K562 (cell line): ENCODE measurements around the gene CDC42EP1. TPM values are rescaled to one million over a fixed set of nuclear protein-coding genes. Genes with fewer than 3 reads are reported as not detected.

Experiments
- E2F6 ChIP-seq, 2 experiments: IDR thresholded peaks; 2 replicates each; pipeline ENCODE4 v1.6.1; 2011; ENCODE audit warnings: borderline replicate concordance in 1 of 2, control low read depth in 1 of 2, low read depth in 1 of 2, low read length in 1 of 2, mild to moderate bottlenecking in 1 of 2, mixed read lengths in 1 of 2, moderate library complexity in 1 of 2; ENCODE audit not compliant: insufficient read depth in 1 of 2, insufficient read length in 1 of 2, poor library complexity in 1 of 2, severe bottlenecking in 1 of 2; ENCODE audit errors: extremely low read depth in 1 of 2
- ETS1 ChIP-seq: conservative IDR thresholded peaks from 2 replicates; pipeline ENCODE4 v1.6.1; 2011; ENCODE audit warnings: low read depth, mild to moderate bottlenecking, low read length; ENCODE audit not compliant: control insufficient read depth
- FOSL1 ChIP-seq: fragments of 200-800 bp; sonication (Bioruptor generic); conservative IDR thresholded peaks from 2 replicates; pipeline ENCODE4 v1.6.1; 2016; ENCODE audit warnings: missing genetic modification characterization, missing compliant biosample characterization
- POLR2G ChIP-seq: fragments of 200-400 bp; formaldehyde crosslinking; IDR thresholded peaks from 2 replicates; pipeline ENCODE4 v1.6.1; 2017; ENCODE audit warnings: low read depth, mild to moderate bottlenecking, antibody characterized with exemption, low read length, moderate library complexity
- SAFB ChIP-seq: fragments of 200-400 bp; formaldehyde crosslinking; IDR thresholded peaks from 2 replicates; pipeline ENCODE4 v1.6.1; 2017; ENCODE audit warnings: low read depth, low read length, borderline replicate concordance
- SMAD2 ChIP-seq: fragments of 150-350 bp; IDR thresholded peaks from 2 replicates; pipeline ENCODE4 v1.6.1; 2014; ENCODE audit warnings: low read depth, mild to moderate bottlenecking, low read length
- VEZF1 ChIP-seq: fragments of 200-800 bp; sonication (Bioruptor generic); IDR thresholded peaks from 2 replicates; pipeline ENCODE4 v1.6.1; 2017; ENCODE audit warnings: missing genetic modification characterization, missing compliant biosample characterization
- ZBTB11 ChIP-seq, 3 experiments: fragments of 200-800 bp in 1 of 3; fragments of 250-450 bp in 1 of 3; fragments of 450-650 bp in 1 of 3; sonication (Bioruptor Pico) in 1 of 3; sonication (Bioruptor generic) in 1 of 3; formaldehyde crosslinking in 1 of 3; IDR thresholded peaks; 2 replicates each; pipeline versions ENCODE4 v1.6.1 to v1.8.0; 2016 to 2022; ENCODE audit warnings: mild to moderate bottlenecking in 2 of 3, missing genetic modification characterization in 2 of 3, missing compliant biosample characterization in 1 of 3, moderate library complexity in 1 of 3
- ZC3H8 ChIP-seq: fragments of 450-650 bp; IDR thresholded peaks from 2 replicates; pipeline ENCODE4 v1.6.1; 2017
- polyA plus RNA-seq, 8 experiments: library from polyadenylated mRNA; depleted of rRNA in 4 of 8; stranded (reverse) in 5 of 8; unstranded in 3 of 8; fragments of >200 nt; fragmentation: Nextera tagmentation in 2 of 8; fragmentation: Illumina TruSeq in 1 of 8; extraction: Ambion mirVana in 2 of 8; extraction: Trizol in 1 of 8; gene quantifications; 2 replicates each; pipeline versions ENCODE4 v1.2.1 to v1.2.3, GENCODE V29; 2011 to 2014; ENCODE audit warnings: inconsistent platforms in 1 of 8, missing spikeins in 1 of 8
- total RNA-seq, 7 experiments: library from RNA; depleted of rRNA in 6 of 7; stranded (reverse); fragments of >200 nt in 6 of 7; fragmentation: Illumina TruSeq in 2 of 7; extraction: Trizol in 2 of 7; gene quantifications; 2 replicates each; pipeline versions ENCODE4 v1.2.1 to v1.2.3, GENCODE V29; 2011 to 2021; ENCODE audit warnings: low replicate concordance in 1 of 7
- TF ChIP-seq, protein P1 (sequence below): fragments of 250-450 bp; sonication (Bioruptor Pico); IDR thresholded peaks from 2 replicates; pipeline ENCODE4 v1.5.0; 2021
- TF ChIP-seq, protein P2 (sequence below), 2 experiments: IDR thresholded peaks; 2 replicates each; pipeline ENCODE4 v1.6.1; 2012; ENCODE audit warnings: improper control_type of control experiment in 2 of 2, low read depth in 2 of 2, low read length in 2 of 2, borderline replicate concordance in 1 of 2

The CDC42EP1 gene
- total and polyA plus RNA-seq, 9 of the 15 experiments (the other 6 are each of a cell fraction or from before 2014, with no cell fraction given): 0.67 to 70.2 (median 7.3) TPM

- peak; percentile 65 for TF ChIP-seq VEZF1
- no peak for TF ChIP-seq FOSL1 (tag)
- TF ChIP-seq SMAD2: no peak
- peak; percentile 44; the same call in 1 of the 2 replicates for TF ChIP-seq ETS1
- TF ChIP-seq SAFB: 0 out of 2 replicates have a peak, but pooled peaks have one; percentile 49
- peak; percentile 47 for TF ChIP-seq POLR2G
- TF ChIP-seq, protein P1, sequence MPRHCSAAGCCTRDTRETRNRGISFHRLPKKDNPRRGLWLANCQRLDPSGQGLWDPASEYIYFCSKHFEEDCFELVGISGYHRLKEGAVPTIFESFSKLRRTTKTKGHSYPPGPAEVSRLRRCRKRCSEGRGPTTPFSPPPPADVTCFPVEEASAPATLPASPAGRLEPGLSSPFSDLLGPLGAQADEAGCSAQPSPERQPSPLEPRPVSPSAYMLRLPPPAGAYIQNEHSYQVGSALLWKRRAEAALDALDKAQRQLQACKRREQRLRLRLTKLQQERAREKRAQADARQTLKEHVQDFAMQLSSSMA (CRISPR knock-in tag): no peak
- TF ChIP-seq ZC3H8: no peak
- TF ChIP-seq E2F6 (IDR thresholded peaks at IDR 0.05; ENCODE audit: borderline replicate concordance in 1 of 2, extremely low read depth in 1 of 2, insufficient read depth in 1 of 2, insufficient read length in 1 of 2, low read depth in 1 of 2, low read length in 1 of 2, poor library complexity in 1 of 2, severe bottlenecking in 1 of 2): peak in 1 of 2 experiments; percentile 69
- TF ChIP-seq, protein P2, sequence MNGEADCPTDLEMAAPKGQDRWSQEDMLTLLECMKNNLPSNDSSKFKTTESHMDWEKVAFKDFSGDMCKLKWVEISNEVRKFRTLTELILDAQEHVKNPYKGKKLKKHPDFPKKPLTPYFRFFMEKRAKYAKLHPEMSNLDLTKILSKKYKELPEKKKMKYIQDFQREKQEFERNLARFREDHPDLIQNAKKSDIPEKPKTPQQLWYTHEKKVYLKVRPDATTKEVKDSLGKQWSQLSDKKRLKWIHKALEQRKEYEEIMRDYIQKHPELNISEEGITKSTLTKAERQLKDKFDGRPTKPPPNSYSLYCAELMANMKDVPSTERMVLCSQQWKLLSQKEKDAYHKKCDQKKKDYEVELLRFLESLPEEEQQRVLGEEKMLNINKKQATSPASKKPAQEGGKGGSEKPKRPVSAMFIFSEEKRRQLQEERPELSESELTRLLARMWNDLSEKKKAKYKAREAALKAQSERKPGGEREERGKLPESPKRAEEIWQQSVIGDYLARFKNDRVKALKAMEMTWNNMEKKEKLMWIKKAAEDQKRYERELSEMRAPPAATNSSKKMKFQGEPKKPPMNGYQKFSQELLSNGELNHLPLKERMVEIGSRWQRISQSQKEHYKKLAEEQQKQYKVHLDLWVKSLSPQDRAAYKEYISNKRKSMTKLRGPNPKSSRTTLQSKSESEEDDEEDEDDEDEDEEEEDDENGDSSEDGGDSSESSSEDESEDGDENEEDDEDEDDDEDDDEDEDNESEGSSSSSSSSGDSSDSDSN (IDR thresholded peaks at IDR 0.05; ENCODE audit: borderline replicate concordance in 1 of 2, low read depth in 2 of 2, low read length in 2 of 2): 0 out of 4 replicates have a peak, but pooled peaks of 1 of the 2 experiments have one; percentile 50
- TF ChIP-seq ZBTB11 (CRISPR knock-in tag; IDR thresholded peaks at IDR 0.05): peak in 1 of 3 experiments; percentile 45; a peak in 2 of 6 replicates
Observed at GRCh38 chr22:37519268-37520195, 40.7 kb upstream of the CDC42EP1 start, which contains the start of gene CARD10 (continued).
